ENCODE results near the gene TCF20. TPM values are rescaled to one million over a fixed set of nuclear protein-coding genes. Genes with fewer than 3 reads are reported as not detected.

The TCF20 gene
- total RNA-seq, 1 donor from 2014 or later, result 53.7 TPM

DNA sequence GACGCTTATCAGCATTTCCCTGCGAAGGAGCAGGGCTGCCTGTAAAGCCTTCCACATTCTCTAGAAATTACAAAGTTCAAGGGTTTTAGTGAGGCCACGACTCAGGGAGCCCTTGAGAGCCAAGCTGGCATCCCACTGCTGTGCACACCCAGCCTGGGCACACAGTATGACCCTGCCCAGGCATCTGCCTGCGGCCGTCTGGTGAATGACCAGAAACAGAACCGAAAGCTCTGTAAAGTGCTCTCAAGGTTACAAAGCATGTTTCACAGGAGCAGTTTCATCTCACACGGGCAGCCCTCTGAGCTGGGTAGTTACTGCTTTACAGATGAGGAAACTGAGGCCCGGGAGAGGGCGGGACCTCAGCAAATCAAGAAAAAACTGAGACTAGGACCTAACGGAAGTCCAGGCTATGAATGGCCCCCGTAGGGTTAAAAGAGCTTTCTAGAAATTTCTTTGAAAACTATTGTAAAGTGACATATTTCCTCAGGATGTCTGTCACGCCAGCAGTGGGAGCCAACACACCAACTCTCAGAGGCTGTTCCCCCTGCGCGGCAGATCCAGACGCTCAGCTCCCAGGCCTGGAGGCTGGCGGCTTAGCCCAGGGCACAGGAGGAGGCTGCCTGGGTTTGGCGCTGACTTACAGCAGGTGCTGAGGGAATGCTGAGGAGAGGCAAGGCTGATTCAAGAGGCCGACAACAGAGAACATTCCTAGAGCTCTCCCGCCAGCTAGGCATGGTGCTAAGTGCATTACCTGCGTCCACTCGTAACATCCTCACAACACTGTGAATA lies 7.7 kb upstream of the TCF20 start:
- H3K4me3 ChIP-seq, result no peak overlapping the region
- no peaks in the 10 kb centered on the region for H3K9me3 Mint-ChIP-seq
- no peak overlapping the region for H3K27ac ChIP-seq

DNA sequence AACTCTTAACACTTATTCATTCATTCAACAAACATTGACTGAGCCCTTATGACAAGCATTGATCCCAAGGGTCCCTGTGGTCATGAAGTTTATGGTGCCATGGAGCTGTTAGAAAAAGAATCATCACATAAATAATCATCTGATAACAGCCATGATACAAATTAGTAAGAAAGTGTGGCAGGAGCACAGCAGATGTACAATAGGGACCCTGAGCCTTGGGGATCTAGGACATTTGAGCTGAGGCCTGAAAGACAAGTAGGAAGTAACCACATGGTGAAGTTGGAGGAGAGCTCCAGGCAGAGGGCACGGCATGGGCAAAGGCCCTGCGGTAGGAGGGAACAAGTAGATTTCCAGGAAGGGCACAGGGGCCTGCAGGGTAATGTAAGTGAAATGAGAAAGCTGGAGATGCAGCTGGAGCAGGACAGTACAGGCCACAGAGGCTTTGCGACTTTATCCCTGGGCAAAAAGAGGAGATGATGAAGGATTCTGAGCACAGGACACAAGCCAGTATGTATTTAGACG lies 6.8 kb upstream of the TCF20 start:
- H3K4me3 Mint-ChIP-seq, result peak overlapping the region; percentile 11
- no peak for DNase-seq (ENCODE audit: low spot score)
- no peak overlapping the region for H3K4me2 ChIP-seq
- H3K36me3 Mint-ChIP-seq, result peaks cover 2% of the 10 kb centered on the region
- no peak overlapping the region for H3K4me3 ChIP-seq
- H3K27me3 ChIP-seq, result peaks cover 55% of the 10 kb centered on the region
- H3K27ac Mint-ChIP-seq, result no peak overlapping the region
- H3K27me3 Mint-ChIP-seq (ENCODE audit: insufficient read depth, low read depth), result peaks cover 22% of the 10 kb centered on the region
- H3F3A ChIP-seq (ENCODE audit: low read depth), result peaks cover 70% of the 10 kb centered on the region
- TF ChIP-seq EZH2 (IDR thresholded peaks at IDR 0.05), result no peak
- TF ChIP-seq, protein P1, sequence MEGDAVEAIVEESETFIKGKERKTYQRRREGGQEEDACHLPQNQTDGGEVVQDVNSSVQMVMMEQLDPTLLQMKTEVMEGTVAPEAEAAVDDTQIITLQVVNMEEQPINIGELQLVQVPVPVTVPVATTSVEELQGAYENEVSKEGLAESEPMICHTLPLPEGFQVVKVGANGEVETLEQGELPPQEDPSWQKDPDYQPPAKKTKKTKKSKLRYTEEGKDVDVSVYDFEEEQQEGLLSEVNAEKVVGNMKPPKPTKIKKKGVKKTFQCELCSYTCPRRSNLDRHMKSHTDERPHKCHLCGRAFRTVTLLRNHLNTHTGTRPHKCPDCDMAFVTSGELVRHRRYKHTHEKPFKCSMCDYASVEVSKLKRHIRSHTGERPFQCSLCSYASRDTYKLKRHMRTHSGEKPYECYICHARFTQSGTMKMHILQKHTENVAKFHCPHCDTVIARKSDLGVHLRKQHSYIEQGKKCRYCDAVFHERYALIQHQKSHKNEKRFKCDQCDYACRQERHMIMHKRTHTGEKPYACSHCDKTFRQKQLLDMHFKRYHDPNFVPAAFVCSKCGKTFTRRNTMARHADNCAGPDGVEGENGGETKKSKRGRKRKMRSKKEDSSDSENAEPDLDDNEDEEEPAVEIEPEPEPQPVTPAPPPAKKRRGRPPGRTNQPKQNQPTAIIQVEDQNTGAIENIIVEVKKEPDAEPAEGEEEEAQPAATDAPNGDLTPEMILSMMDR (IDR thresholded peaks at IDR 0.05), result no peak
- no peak for TF ChIP-seq EZH2phosphoT487 (IDR thresholded peaks at IDR 0.05)
- no peak overlapping the region for H3K27ac ChIP-seq
- H3K36me3 ChIP-seq, result no peaks in the 10 kb centered on the region
- H3K4me1 ChIP-seq, result peaks cover 53% of the 10 kb centered on the region
- no peaks in the 10 kb centered on the region for H3K9me3 Mint-ChIP-seq
- no peak overlapping the region for H2AFZ ChIP-seq (replicated peaks)
- no peaks in the 10 kb centered on the region for H3K79me2 ChIP-seq (ENCODE audit: low read depth)
- peaks cover 85% of the 10 kb centered on the region for H4K20me1 ChIP-seq (ENCODE audit: low read depth)
- no peaks in the 10 kb centered on the region for H3K9me3 ChIP-seq (ENCODE audit: low read depth)
- H3K4me1 Mint-ChIP-seq, result peaks cover 78% of the 10 kb centered on the region
- no peak overlapping the region for H3K9ac ChIP-seq

More for the DNA sequence above, 7.7 kb upstream of the TCF20 start:
- peaks cover 94% of the 10 kb centered on the region for H4K20me1 ChIP-seq (ENCODE audit: low read depth)
- peak; percentile 71 for DNase-seq (ENCODE audit: low spot score)
- H3K27ac Mint-ChIP-seq, result no peak overlapping the region
- peaks cover 62% of the 10 kb centered on the region for H3K4me1 ChIP-seq
- no peak overlapping the region for H2AFZ ChIP-seq (replicated peaks)
- no peak overlapping the region for H3K9ac ChIP-seq
- peaks cover 23% of the 10 kb centered on the region for H3K27me3 Mint-ChIP-seq (ENCODE audit: insufficient read depth, low read depth)
- H3K36me3 ChIP-seq, result no peaks in the 10 kb centered on the region
- H3K4me2 ChIP-seq, result no peak overlapping the region
- TF ChIP-seq, protein P1 (IDR thresholded peaks at IDR 0.05), result peak; percentile 44
- no peak for TF ChIP-seq EZH2 (IDR thresholded peaks at IDR 0.05)
- no peak for TF ChIP-seq EZH2phosphoT487 (IDR thresholded peaks at IDR 0.05)
- H3K9me3 ChIP-seq (ENCODE audit: low read depth), result no peaks in the 10 kb centered on the region
- peaks cover 64% of the 10 kb centered on the region for H3K27me3 ChIP-seq
- peaks cover 70% of the 10 kb centered on the region for H3F3A ChIP-seq (ENCODE audit: low read depth)
- H3K4me3 Mint-ChIP-seq, result no peak overlapping the region
- peaks cover 81% of the 10 kb centered on the region for H3K4me1 Mint-ChIP-seq
- no peaks in the 10 kb centered on the region for H3K79me2 ChIP-seq (ENCODE audit: low read depth)
- H3K36me3 Mint-ChIP-seq, result peaks cover 2% of the 10 kb centered on the region

DNA sequence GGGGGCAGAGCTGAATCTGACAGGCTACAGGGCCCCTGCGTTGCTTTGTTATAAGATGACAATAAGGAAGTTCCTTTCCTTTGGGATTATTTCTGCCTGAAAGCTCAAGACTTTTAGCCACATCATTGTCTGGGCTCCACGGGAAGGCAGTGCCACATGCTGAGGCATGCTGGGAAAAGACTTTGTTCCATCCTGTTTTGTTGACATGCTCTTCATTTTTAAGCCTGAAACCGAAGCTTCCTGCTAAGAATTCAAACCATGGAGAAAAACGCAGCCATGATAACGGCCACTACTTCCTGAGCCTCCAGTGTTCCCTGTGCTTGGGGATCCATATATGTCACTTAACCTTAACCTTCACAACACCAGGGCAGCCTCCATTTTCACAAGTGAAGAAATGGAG lies 5.5 kb upstream of the TCF20 start:
- Mint-ChIP-seq H3K27ac (peak overlapping the region; percentile 85), H3K9me3 (no peaks in the 10 kb centered on the region), H3K36me3 (peaks cover 2% of the 10 kb centered on the region), H3K27me3 (ENCODE audit: insufficient read depth, low read depth) (peaks cover 17% of the 10 kb centered on the region), H3K4me1 (peaks cover 72% of the 10 kb centered on the region), H3K4me3 (peak overlapping the region; percentile 64)
- H3K4me3 ChIP-seq, result no peak overlapping the region
- no peak for TF ChIP-seq EZH2 (IDR thresholded peaks at IDR 0.05)
- peak; percentile 78 for TF ChIP-seq EZH2phosphoT487 (IDR thresholded peaks at IDR 0.05)
- TF ChIP-seq, protein P1 (IDR thresholded peaks at IDR 0.05), result no peak
- H3K4me1 ChIP-seq, result peaks cover 51% of the 10 kb centered on the region
- no peak overlapping the region for H3K27ac ChIP-seq
- H4K20me1 ChIP-seq (ENCODE audit: low read depth), result peaks cover 72% of the 10 kb centered on the region
- no peaks in the 10 kb centered on the region for H3K9me3 ChIP-seq (ENCODE audit: low read depth)
- no peaks in the 10 kb centered on the region for H3K36me3 ChIP-seq
- no peak overlapping the region for H3K9ac ChIP-seq
- H3K27me3 ChIP-seq, result peaks cover 42% of the 10 kb centered on the region
- H3K4me2 ChIP-seq, result peak overlapping the region; percentile 74
- H2AFZ ChIP-seq (replicated peaks), result no peak overlapping the region
- no peaks in the 10 kb centered on the region for H3K79me2 ChIP-seq (ENCODE audit: low read depth)
- DNase-seq (ENCODE audit: low spot score), result peak; percentile 89
- peaks cover 77% of the 10 kb centered on the region for H3F3A ChIP-seq (ENCODE audit: low read depth)

Data from neural progenitor cell (in vitro differentiated cells).